ENCODE results near the gene SLIRP. TPM values are rescaled to one million over a fixed set of nuclear protein-coding genes. Genes with fewer than 3 reads are reported as not detected.
"Not testable (repeated sequence)": the region's sequence is repeated elsewhere in the genome, so short reads cannot be mapped to it uniquely, and the experiment has no call there.

Gene SLIRP
- total and polyA plus RNA-seq, 2 of the 4 experiments (the other 2 are of a cell fraction) = 226 to 244 TPM

GRCh38 chr14:77747425-77747824, 39.5 kb downstream of the SLIRP start:
- in situ Hi-C loops (cut with MboI; ENCODE audit: low sequenced_read_pairs) = not testable (repeated sequence)

More at GRCh38 chr14:77747425-77747824, 39.5 kb downstream of the SLIRP start:
- CTCF ChIA-PET; H2AK5ac ChIP-seq (ENCODE audit: low read depth, low read length); POLR2A ChIA-PET (ENCODE audit: unreplicated experiment); H2BK15ac ChIP-seq (ENCODE audit: low read depth, low read length); H3K56ac ChIP-seq (ENCODE audit: extremely low read depth, insufficient read depth, low read length); H2BK5ac ChIP-seq (ENCODE audit: low read depth, low read length, poor library complexity, severe bottlenecking); H3K14ac ChIP-seq (replicated peaks; ENCODE audit: low read depth, low read length); H3K18ac ChIP-seq (ENCODE audit: low read depth, low read length); BruUV-seq (replicated peaks); H2BK120ac ChIP-seq (ENCODE audit: low read depth, low read length); H3K4me2 ChIP-seq (ENCODE audit: low read depth, low read length); H4K8ac ChIP-seq (ENCODE audit: low read depth in 2 of 2, low read length in 2 of 2); intact Hi-C loops (cut with micrococcal nuclease); H2BK20ac ChIP-seq (ENCODE audit: low read depth, low read length); H3K27ac ChIP-seq (ENCODE audit: insufficient read depth, low read length); ATAC-seq (ENCODE audit: low read depth); H3K4me3 ChIP-seq (ENCODE audit: insufficient read depth, low read depth, low read length); DNase-seq; H2AFZ ChIP-seq (replicated peaks; ENCODE audit: low read length, poor library complexity); H3K9me1 ChIP-seq (ENCODE audit: insufficient read depth, low read length); H3K9ac ChIP-seq (ENCODE audit: low read depth, low read length); H3K9me3 ChIP-seq (ENCODE audit: control insufficient read depth, insufficient read depth, low read length); dilution Hi-C loops (cut with HindIII; ENCODE audit: low sequenced_read_pairs, unreplicated experiment); H4K5ac ChIP-seq (ENCODE audit: low read depth, low read length); H3K23ac ChIP-seq (ENCODE audit: low read depth, low read length); H4K91ac ChIP-seq (ENCODE audit: insufficient read depth, low read depth, low read length); H2AK9ac ChIP-seq (replicated peaks; ENCODE audit: low read depth, low read length, poor library complexity); H3K4ac ChIP-seq (ENCODE audit: low read depth, low read length); H3K4me1 ChIP-seq (ENCODE audit: control insufficient read depth, insufficient read depth, low read length); H3K27me3 ChIP-seq (ENCODE audit: control insufficient read depth, insufficient read depth, low read length): not testable (repeated sequence)
- WGBS, 2 experiments (ENCODE audit: extremely low coverage in 2 of 2, insufficient read length in 1 of 2) = 78% methylated on average over 11 of the region's 33 CpGs; no CpG with 5 or more reads in 1 of the 2 experiments
- Histone ChIP-seq H3K79me1 (ENCODE audit: low read depth in 1 of 2, low read length in 2 of 2) (peaks cover 25 to 33% of the 10 kb centered on the region in 2 experiments), H4K20me1 (ENCODE audit: insufficient read depth, low read length) (peaks cover 13% of the 10 kb centered on the region; the same call in 1 of the 2 replicates), H3K36me3 (ENCODE audit: control insufficient read depth, insufficient read depth, low read length) (peaks cover 30% of the 10 kb centered on the region)
